Measurements from ENCODE around the gene RBM41.
A peak's percentile ranks its signal among the peaks of the same experiment; 100 is the strongest.
"Not testable (repeated sequence)": the region's sequence is repeated elsewhere in the genome, so short reads cannot be mapped to it uniquely, and the experiment has no call there.

Gene RBM41

DNA sequence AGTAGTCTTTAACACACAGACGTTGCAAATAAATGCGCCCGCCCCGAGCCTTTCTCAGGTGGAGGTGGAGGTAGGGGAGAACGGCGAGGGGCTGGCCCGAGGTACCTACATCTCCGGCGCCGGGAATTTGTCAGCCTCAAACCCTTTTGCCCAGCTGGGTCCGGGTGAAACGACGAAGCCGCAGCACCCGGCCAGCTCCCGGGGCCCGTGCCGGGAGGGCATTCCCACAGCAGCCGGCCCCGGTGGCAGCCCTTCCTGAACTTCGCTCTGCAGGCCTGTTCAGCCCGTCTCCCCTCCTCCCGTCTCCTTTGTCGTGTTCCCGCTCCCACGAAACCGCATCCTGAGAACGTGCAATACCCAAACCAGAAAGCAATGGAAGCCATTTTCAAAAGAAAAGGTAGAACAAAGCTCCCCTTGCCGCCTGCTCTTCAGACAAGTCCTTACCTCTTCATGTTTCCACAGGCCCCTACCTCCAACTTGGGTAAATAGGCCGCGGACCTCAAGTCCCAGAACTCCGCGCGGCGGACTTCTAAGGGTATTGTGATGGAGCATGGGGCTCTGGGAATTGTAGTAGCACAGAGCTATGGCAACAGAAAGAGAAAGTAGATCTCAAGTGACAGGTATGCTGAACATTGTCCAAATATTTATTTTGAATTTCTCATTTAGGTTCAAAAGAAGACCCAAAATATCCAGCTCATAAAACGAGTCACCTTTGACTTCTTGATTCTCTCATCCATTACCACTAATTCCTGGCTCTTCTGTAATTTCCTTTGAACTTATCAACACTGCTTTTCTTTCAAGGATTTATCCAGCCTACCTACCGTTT is at the start of gene RBM41:
Gene RBM41 (minus strand): TSS at position 501 of the 826 bp plus-strand sequence. CDS start 49 bp downstream, at position 452.
- TF ChIP-seq, protein P1, sequence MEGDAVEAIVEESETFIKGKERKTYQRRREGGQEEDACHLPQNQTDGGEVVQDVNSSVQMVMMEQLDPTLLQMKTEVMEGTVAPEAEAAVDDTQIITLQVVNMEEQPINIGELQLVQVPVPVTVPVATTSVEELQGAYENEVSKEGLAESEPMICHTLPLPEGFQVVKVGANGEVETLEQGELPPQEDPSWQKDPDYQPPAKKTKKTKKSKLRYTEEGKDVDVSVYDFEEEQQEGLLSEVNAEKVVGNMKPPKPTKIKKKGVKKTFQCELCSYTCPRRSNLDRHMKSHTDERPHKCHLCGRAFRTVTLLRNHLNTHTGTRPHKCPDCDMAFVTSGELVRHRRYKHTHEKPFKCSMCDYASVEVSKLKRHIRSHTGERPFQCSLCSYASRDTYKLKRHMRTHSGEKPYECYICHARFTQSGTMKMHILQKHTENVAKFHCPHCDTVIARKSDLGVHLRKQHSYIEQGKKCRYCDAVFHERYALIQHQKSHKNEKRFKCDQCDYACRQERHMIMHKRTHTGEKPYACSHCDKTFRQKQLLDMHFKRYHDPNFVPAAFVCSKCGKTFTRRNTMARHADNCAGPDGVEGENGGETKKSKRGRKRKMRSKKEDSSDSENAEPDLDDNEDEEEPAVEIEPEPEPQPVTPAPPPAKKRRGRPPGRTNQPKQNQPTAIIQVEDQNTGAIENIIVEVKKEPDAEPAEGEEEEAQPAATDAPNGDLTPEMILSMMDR (IDR thresholded peaks at IDR 0.05; ENCODE audit: insufficient read depth, low read length, missing control alignments) = no peak
- ChIA-PET CTCF (no interaction called here), POLR2A (no interaction called here)
- peak within 1 kb of the TSS; percentile 63 for H3K4me3 ChIP-seq (ENCODE audit: low read depth, low read length)
- peak; percentile 16 for DNase-seq (ENCODE audit: low read depth, low spot score)

DNA sequence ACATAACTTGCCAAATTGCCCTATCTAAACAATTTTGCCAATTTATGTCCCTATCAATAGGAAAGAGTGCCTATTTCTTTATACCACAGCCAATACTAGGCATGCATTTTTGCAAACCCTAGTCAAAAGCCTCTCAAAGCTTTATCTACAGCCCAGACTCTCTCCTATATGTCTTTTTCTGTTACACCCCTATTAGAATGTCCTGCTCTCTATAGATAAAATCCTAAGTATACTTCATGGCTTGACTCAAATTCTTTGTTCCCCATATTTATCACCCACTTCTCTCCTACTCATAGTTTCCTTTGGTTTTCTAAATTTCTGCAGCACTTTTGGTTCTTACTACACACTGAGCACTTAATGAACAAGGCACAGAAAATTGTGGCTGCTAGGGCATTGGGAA is 49.6 kb upstream of the RBM41 start:
- no peak overlapping the region for H3K4me3 ChIP-seq (ENCODE audit: low read depth, low read length)
- TF ChIP-seq, protein P1 (IDR thresholded peaks at IDR 0.05; ENCODE audit: insufficient read depth, low read length, missing control alignments) = no peak
- CTCF ChIA-PET = no interaction called here
- no peak for DNase-seq (ENCODE audit: low read depth, low spot score)
- POLR2A ChIA-PET = no interaction called here

DNA sequence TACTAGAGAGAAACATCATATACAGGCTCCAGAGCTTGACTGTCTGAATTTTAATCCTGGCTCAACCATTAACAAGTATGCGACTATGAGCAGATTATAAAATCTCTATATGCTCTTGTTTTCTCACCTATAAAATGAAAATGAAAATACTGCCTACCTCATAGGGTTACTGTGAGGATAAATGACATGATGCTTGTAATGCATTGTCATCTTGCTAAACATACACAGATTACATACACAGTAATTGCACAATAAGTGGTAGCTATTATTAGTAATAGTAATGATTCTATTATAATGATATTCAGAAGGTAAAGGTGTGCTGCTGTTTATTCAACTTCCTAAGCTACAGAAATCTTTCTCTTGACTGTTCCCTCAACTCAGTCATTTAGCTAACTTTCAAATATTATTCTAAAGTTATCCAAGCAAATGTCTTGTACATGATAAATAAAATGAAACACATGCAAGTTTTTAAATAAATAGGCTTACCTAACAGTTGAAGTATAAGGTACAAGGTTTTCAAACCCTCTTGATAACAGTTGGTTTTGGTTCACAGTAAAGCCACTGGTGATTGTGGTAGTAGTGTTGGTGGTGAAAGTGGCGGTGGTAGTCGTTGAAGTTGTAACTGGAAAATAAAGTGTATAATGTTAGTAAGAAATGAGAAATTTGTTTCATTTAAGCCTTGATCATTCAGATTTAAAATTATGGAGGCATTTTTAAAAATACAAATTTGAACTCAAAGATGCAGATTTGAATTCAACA is 48.7 kb upstream of the RBM41 start:
- ChIA-PET POLR2A (no interaction called here), CTCF (no interaction called here)
- no peak overlapping the region for H3K4me3 ChIP-seq (ENCODE audit: low read depth, low read length)
- TF ChIP-seq, protein P1 (IDR thresholded peaks at IDR 0.05; ENCODE audit: insufficient read depth, low read length, missing control alignments) = no peak
- no peak for DNase-seq (ENCODE audit: low read depth, low spot score)

DNA sequence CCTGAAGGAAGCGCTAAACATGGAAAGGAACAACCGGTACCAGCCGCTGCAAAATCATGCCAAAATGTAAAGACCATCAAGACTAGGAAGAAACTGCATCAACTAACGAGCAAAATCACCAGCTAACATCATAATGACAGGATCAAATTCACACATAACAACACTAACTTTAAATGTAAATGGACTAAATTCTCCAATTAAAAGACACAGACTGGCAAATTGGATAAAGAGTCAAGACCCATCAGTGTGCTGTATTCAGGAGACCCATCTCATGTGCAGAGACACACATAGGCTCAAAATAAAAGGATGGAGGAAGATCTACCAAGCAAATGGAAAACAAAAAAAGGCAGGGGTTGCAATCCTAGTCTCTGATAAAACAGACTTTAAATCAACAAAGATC is 39.0 kb upstream of the RBM41 start:
- POLR2A ChIA-PET = not testable (repeated sequence)

DNA sequence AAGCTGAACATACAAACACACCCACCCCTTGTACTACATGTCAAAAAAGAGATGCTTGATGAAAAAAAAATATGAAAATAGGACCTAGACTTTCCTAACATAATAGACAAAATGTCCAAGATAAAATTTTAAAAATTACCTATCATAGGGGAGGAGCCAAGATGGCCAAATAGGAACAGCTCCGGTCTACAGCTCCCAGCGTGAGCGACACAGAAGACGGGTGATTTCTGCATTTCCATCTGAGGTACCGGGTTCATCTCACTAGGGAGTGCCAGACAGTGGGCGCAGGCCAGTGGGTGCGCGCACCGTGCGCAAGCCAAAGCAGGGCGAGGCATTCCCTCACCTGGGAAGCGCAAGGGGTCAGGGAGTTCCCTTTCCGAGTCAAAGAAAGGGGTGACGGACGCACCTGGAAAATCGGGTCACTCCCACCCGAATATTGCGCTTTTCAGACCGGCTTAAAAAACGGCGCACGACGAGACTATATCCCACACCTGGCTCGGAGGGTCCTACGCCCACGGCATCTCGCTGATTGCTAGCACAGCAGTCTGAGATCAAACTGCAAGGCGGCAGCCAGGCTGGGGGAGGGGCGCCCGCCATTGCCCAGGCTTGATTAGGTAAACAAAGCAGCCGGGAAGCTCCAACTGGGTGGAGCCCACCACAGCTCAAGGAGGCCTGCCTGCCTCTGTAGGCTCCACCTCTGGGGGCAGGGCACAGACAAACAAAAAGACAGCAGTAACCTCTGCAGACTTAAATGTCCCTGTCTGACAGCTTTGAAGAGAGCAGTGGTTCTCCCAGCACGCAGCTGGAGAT is 37.2 kb upstream of the RBM41 start:
- POLR2A ChIA-PET; DNase-seq (ENCODE audit: low read depth, low spot score); CTCF ChIA-PET; H3K4me3 ChIP-seq (ENCODE audit: low read depth, low read length): not testable (repeated sequence)

More for the DNA sequence above, 39.0 kb upstream of the RBM41 start:
- H3K4me3 ChIP-seq (ENCODE audit: low read depth, low read length); DNase-seq (ENCODE audit: low read depth, low spot score); CTCF ChIA-PET: not testable (repeated sequence)

DNA sequence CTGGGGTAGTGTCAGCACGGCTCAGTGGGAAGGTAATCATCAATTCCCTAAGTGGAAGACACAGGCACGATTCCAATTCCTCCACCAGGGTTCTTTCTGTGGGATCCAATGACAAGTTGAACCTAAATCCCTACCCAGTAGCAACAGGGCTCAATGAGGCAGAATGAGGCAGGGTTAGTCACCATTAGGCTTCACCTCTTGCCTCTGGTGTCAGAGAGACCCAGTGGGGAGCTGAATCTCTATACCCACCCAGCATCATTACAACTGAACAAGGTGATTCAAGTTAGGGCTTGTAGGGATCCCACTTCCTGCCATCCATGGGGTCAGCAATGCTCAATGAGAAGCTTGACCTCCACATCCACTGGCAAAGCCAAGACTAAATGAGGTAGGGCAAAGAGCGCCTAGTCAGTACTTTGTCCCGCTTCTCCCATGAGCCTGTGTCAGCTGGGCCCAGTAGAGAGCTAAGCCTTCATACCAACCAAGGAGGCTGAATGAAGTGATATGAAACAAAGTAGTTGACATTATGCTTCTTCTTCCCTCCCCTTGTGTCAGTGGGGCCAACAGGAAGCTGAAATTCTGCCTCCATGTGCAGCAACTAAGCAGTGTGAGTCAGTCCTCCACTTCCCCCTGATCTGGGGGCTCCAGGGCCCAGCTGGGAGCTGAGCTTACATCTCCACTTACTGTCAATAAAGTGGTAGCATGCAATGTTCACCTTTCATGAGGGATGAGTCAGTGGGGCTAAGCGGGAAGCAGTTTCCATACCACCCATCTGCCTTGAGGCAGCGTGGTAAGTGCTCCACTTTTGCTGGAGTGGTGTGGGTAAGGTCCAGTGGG is 36.4 kb upstream of the RBM41 start:
- H3K4me3 ChIP-seq (ENCODE audit: low read depth, low read length) = no peak overlapping the region
- ChIA-PET CTCF (no interaction called here), POLR2A (no interaction called here)
- no peak for DNase-seq (ENCODE audit: low read depth, low spot score)
- TF ChIP-seq, protein P1 (IDR thresholded peaks at IDR 0.05; ENCODE audit: insufficient read depth, low read length, missing control alignments) = no peak

Data from AG04449 (cell line).